HCT116 (cell line): ENCODE results near the gene POFUT2. TPM values are rescaled to one million over a fixed set of nuclear protein-coding genes. Genes with fewer than 3 reads are reported as not detected.

Source experiments
- ATAC-seq: fragments of 200-7000 bp; cut with Tn5 transposase; 2 replicates; pipeline ENCODE4 v1.9.1; 2020; ENCODE audit warnings: mild to moderate bottlenecking, moderate library complexity
- BruUV-seq: library from RNA; stranded (reverse); fragments of 400-500 nt; replicated peaks from 2 replicates; lab custom pipeline; 2021; lab: Mats Ljungman, UMichigan
- CTCF ChIA-PET: fragments of 300-600 bp; sonication (Branson Sonifier 250); formaldehyde crosslinking; loops from one replicate; lab custom pipeline; 2021; ENCODE audit warnings: antibody characterized with exemption; lab: Charles Lee
- POLR2A ChIA-PET: fragments of 300-600, 350-600 bp; sonication (Branson Sonifier 250); formaldehyde crosslinking; loops from one replicate; lab custom pipeline; 2021; ENCODE audit warnings: antibody characterized with exemption; lab: Charles Lee
- RAD21 ChIA-PET, 2 experiments: fragments of 300-600 bp; sonication (Branson Sonifier 250); formaldehyde crosslinking; loops; one replicate each; lab custom pipeline; 2023; ENCODE audit warnings: low total read pairs in 2 of 2; ENCODE audit not compliant: uncharacterized antibody in 2 of 2, unreplicated experiment in 2 of 2, low non-redundant PET in 1 of 2; lab: Charles Lee
- DNase-seq: peaks from one replicate; pipeline ENCODE4 v3.0.0-alpha.2; 2010; ENCODE audit warnings: low read depth, low spot score
- H2AFZ ChIP-seq: fragments of 200-600 bp; shearing (Covaris generic), sonication (generic); 2 replicates; pipeline ENCODE4 v1.6.1; 2017; ENCODE audit warnings: low read depth, mixed run types, mixed read lengths, antibody characterized with exemption, low read length; ENCODE audit not compliant: poor library complexity, severe bottlenecking
- H3K27ac ChIP-seq: 2 replicates; pipeline ENCODE4 v1.5.1; 2012; ENCODE audit warnings: low read depth, low read length
- H3K27me3 ChIP-seq: fragments of 200-600 bp; sonication (generic); 2 replicates; pipeline ENCODE4 v1.6.1; 2016; ENCODE audit warnings: mixed run types, low read length, mixed read lengths; ENCODE audit not compliant: insufficient read depth
- H3K36me3 ChIP-seq, 2 experiments: fragments of 200-500 bp in 1 of 2; fragments of 200-600 bp in 1 of 2; sonication (Bioruptor generic) in 1 of 2; sonication (generic) in 1 of 2; 2 replicates each; pipeline versions ENCODE4 v1.5.1 to v1.6.1; 2014 to 2016; ENCODE audit warnings: low read length in 2 of 2, inconsistent platforms in 1 of 2, mixed read lengths in 1 of 2, mixed run types in 1 of 2; ENCODE audit not compliant: insufficient read depth in 2 of 2, control insufficient read depth in 1 of 2
- H3K4me1 ChIP-seq, 2 experiments: fragments of 200-600 bp in 1 of 2; sonication (generic) in 1 of 2; 2 replicates each; pipeline versions ENCODE4 v1.5.1 to v1.6.1; 2012 to 2017; ENCODE audit warnings: low read length in 2 of 2, inconsistent platforms in 1 of 2, mild to moderate bottlenecking in 1 of 2, mixed read lengths in 1 of 2, mixed run types in 1 of 2, moderate library complexity in 1 of 2; ENCODE audit not compliant: insufficient read depth in 2 of 2, control insufficient read depth in 1 of 2
- H3K4me2 ChIP-seq: fragments of 200-600 bp; sonication (generic); 2 replicates; pipeline ENCODE4 v1.6.1; 2017; ENCODE audit warnings: mixed run types, low read length, mixed read lengths
- H3K4me3 ChIP-seq, 2 experiments: fragments of 200-600 bp in 1 of 2; sonication (generic) in 1 of 2; replicated peaks in 1 of 2; 2 replicates each; pipeline ENCODE4 v1.5.1; 2011 to 2016; ENCODE audit warnings: low read length in 2 of 2, control low read depth in 1 of 2, low read depth in 1 of 2, mild to moderate bottlenecking in 1 of 2, mixed read lengths in 1 of 2, mixed run types in 1 of 2
- H3K79me2 ChIP-seq: fragments of 200-600 bp; sonication (generic); 2 replicates; pipeline ENCODE4 v1.6.1; 2017; ENCODE audit warnings: mild to moderate bottlenecking, mixed run types, low read length, moderate library complexity, mixed read lengths; ENCODE audit not compliant: insufficient read depth
- H3K9ac ChIP-seq: fragments of 200-600 bp; sonication (generic); 2 replicates; pipeline ENCODE4 v1.6.1; 2016; ENCODE audit warnings: low read length, mixed read lengths
- H3K9me2 ChIP-seq: fragments of 200-600 bp; sonication (generic), shearing (Covaris generic); 2 replicates; pipeline ENCODE4 v1.6.1; 2017; ENCODE audit warnings: mixed run types, mild to moderate bottlenecking, moderate library complexity; ENCODE audit not compliant: insufficient read depth
- H3K9me3 ChIP-seq, 2 experiments: fragments of 200-500 bp in 1 of 2; fragments of 200-600 bp in 1 of 2; sonication (Bioruptor generic) in 1 of 2; sonication (generic) in 1 of 2; 2 replicates each; pipeline ENCODE4 v1.6.1; 2014 to 2017; ENCODE audit warnings: low read length in 2 of 2, mixed read lengths in 2 of 2, inconsistent platforms in 1 of 2, low read depth in 1 of 2, mild to moderate bottlenecking in 1 of 2, mixed run types in 1 of 2, moderate library complexity in 1 of 2; ENCODE audit not compliant: control insufficient read depth in 1 of 2, insufficient read depth in 1 of 2
- H4K20me1 ChIP-seq: fragments of 200-600 bp; sonication (generic), shearing (Covaris generic); 2 replicates; pipeline ENCODE4 v1.6.1; 2017; ENCODE audit warnings: mixed run types, mild to moderate bottlenecking, moderate library complexity; ENCODE audit not compliant: insufficient read depth
- EGR1 ChIP-seq: IDR thresholded peaks from 2 replicates; pipeline ENCODE4 v1.6.1; 2012; ENCODE audit warnings: low read depth
- EZH2 ChIP-seq: fragments of 200-600 bp; sonication (generic); IDR thresholded peaks from 2 replicates; pipeline ENCODE4 v1.6.1; 2017; ENCODE audit warnings: antibody characterized with exemption, mixed run types
- EZH2phosphoT487 ChIP-seq: fragments of 200-600 bp; IDR thresholded peaks from 2 replicates; pipeline ENCODE4 v1.6.1; 2018; ENCODE audit warnings: antibody characterized with exemption, borderline replicate concordance
- FOSL1 ChIP-seq: IDR thresholded peaks from 2 replicates; pipeline ENCODE4 v1.6.1; 2012; ENCODE audit warnings: low read depth
- SP1 ChIP-seq: IDR thresholded peaks from 2 replicates; pipeline ENCODE4 v1.6.1; 2012; ENCODE audit warnings: low read depth
- ZFX ChIP-seq: fragments of 450-650 bp; IDR thresholded peaks from 2 replicates; pipeline ENCODE4 v1.6.1; 2017
- ZNF274 ChIP-seq: fragments of 200-500 bp; sonication (Bioruptor generic); IDR thresholded peaks from 2 replicates; pipeline ENCODE4 v1.6.1; 2014; ENCODE audit warnings: mild to moderate bottlenecking, low read depth, low read length, inconsistent platforms
- intact Hi-C: fragments of 100-400 bp; cut with micrococcal nuclease; formaldehyde crosslinking; loops from 2 replicates; pipeline ENCODE4 v1.10.0; 2022
- total RNA-seq: library from RNA; stranded (reverse); gene quantifications from one replicate; pipeline ENCODE4 v1.2.1, GENCODE V29; 2021; ENCODE audit not compliant: unreplicated experiment
- TF ChIP-seq, protein P1 (sequence below): IDR thresholded peaks from 2 replicates; pipeline ENCODE4 v1.6.1; 2012

POFUT2 gene
- total RNA-seq, 1 experiment from 2014 or later, result 20.5 TPM

DNA sequence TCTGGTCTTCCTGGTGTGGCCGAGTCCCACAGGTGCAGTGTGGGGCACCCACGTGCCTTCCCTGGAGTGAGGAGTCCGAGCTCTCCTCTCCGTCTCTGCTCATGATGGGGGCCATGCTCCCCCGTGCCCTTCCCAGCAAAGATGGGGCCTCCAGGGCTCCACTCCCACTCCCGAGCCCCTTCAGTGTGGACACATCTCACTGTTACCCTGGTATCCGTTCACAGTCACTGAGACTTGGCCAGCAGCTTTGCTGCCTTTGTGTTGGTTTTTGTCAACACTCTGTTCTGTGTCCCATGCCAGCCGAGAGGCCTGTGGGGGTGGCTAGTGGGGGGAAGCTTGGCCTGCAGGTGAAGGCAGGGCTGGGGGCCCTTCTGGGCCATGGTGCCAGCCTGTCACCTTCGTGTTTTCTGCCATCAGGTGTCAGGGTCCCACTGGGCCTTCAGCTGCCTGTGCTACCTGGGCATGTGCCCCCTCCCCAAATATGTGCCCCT lies 46.9 kb upstream of the POFUT2 start:
- POLR2A ChIA-PET, result no interaction called here
- no TSS peak for BruUV-seq
- intact Hi-C loops, result no loop called here
- CTCF ChIA-PET, result interaction anchor here (0.9 kb wide), 1 partner anchor 25 kb away, joined by 3 read pairs; no protein-coding TSS in a partner anchor
- Histone ChIP-seq H3K27me3 (no peaks in the 10 kb centered on the region), H3K9me3 (no peaks in the 10 kb centered on the region), H3K9me2 (no peaks in the 10 kb centered on the region), H2AFZ (no peak overlapping the region), H4K20me1 (no peaks in the 10 kb centered on the region), H3K4me3 (no peak overlapping the region), H3K4me2 (no peak overlapping the region), H3K9ac (no peak overlapping the region), H3K4me1 (peaks cover 19 to 43% of the 10 kb centered on the region in 2 experiments), H3K27ac (no peak overlapping the region), H3K36me3 (no peaks in the 10 kb centered on the region), H3K79me2 (no peaks in the 10 kb centered on the region)
- RAD21 ChIA-PET, result no interaction called here
- DNase-seq, result no peak
- ATAC-seq, result no peak
- no peak for TF ChIP-seq FOSL1
- TF ChIP-seq, protein P1, sequence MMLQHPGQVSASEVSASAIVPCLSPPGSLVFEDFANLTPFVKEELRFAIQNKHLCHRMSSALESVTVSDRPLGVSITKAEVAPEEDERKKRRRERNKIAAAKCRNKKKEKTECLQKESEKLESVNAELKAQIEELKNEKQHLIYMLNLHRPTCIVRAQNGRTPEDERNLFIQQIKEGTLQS, result no peak
- no peak for TF ChIP-seq ZFX
- no peak for TF ChIP-seq EZH2phosphoT487
- TF ChIP-seq ZNF274, result no peak
- TF ChIP-seq EGR1, result no peak

DNA sequence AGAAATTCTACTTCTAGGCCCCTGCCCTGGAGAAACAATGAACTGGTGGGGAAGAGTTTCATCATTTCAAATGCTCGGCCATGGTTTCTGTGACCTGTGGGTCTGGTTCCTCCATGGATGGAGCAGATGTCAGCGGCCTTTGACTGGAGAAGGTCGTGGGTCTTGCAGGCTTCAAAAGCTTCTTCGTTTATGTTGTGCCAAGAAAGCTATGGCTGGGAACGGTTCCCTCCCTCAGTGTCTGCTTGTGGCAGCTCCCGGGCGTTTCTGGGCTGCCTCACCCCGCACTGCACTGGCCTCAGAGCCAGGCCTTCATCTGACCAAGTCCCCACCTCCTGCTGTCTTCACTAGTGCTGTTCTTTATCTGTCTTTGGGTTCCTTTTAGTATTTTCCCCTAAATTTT lies 46.4 kb upstream of the POFUT2 start:
- DNase-seq, result no peak
- no peaks in the 10 kb centered on the region for H3K79me2 ChIP-seq
- H3K27ac ChIP-seq, result no peak overlapping the region
- no peaks in the 10 kb centered on the region for H3K27me3 ChIP-seq
- H3K4me2 ChIP-seq, result no peak overlapping the region
- no peak overlapping the region for H3K9ac ChIP-seq
- POLR2A ChIA-PET, result no interaction called here
- CTCF ChIA-PET, result interaction anchor here (0.9 kb wide), 1 partner anchor 25 kb away, joined by 3 read pairs; no protein-coding TSS in a partner anchor
- BruUV-seq, result no TSS peak
- H4K20me1 ChIP-seq, result no peaks in the 10 kb centered on the region
- H3K4me1 ChIP-seq, result peaks cover 24 to 48% of the 10 kb centered on the region in 2 experiments
- TF ChIP-seq EGR1 (no peak), EZH2 (no peak), SP1 (no peak), EZH2phosphoT487 (no peak), ZFX (no peak)
- TF ChIP-seq, protein P1, result no peak
- H3K36me3 ChIP-seq, result no peaks in the 10 kb centered on the region
- ATAC-seq, result no peak
- RAD21 ChIA-PET, result no interaction called here
- no peak overlapping the region for H2AFZ ChIP-seq
- intact Hi-C loops, result no loop called here
- no peak overlapping the region for H3K4me3 ChIP-seq
- no peaks in the 10 kb centered on the region for H3K9me3 ChIP-seq
- H3K9me2 ChIP-seq, result no peaks in the 10 kb centered on the region
